Measurements from ENCODE around the gene ACP3.

DNA sequence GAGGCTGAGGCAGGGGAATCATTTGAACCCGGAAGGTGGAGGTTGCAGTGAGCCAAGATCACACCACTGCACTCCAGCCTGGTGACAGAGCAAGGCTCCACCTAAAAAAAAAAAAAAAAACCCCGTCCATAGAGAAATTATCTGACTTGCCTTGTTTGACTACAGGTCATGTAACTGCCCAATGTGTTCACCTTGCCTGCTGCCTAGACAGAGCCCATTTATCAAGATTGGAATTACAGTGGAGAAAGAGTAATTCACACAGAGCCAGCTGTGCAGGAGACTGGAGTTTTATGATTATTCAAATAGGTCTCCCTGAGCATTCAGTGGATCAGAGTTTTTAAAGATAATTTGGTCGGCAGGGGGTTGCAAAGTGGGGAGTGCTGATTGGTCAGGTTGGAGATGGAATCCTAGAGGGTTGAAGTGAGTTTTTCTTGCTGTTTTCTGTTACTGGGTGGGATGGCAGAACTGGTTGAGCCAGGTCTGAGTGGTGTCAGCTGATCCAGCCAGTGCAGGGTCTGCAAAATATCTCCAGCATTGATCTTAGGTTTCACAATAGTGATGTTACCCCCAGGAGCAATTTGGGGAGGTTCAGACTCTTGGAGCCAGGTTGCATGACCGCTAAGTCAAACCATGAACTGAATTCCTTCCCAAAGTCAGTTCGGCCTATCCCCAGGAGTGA is 40.8 kb upstream of the ACP3 start:
- TF ChIP-seq, protein P1, sequence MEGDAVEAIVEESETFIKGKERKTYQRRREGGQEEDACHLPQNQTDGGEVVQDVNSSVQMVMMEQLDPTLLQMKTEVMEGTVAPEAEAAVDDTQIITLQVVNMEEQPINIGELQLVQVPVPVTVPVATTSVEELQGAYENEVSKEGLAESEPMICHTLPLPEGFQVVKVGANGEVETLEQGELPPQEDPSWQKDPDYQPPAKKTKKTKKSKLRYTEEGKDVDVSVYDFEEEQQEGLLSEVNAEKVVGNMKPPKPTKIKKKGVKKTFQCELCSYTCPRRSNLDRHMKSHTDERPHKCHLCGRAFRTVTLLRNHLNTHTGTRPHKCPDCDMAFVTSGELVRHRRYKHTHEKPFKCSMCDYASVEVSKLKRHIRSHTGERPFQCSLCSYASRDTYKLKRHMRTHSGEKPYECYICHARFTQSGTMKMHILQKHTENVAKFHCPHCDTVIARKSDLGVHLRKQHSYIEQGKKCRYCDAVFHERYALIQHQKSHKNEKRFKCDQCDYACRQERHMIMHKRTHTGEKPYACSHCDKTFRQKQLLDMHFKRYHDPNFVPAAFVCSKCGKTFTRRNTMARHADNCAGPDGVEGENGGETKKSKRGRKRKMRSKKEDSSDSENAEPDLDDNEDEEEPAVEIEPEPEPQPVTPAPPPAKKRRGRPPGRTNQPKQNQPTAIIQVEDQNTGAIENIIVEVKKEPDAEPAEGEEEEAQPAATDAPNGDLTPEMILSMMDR (IDR thresholded peaks at IDR 0.05), result no peak
- TF ChIP-seq POLR2A (IDR thresholded peaks at IDR 0.05) (no peak), EP300 (IDR thresholded peaks at IDR 0.05) (no peak)

All from ovary (tissue), 3 donors.